Fibroblast of gingiva (primary cell): ENCODE data around the gene BAK1.
"Not testable (repeated sequence)": the region's sequence is repeated elsewhere in the genome, so short reads cannot be mapped to it uniquely, and the experiment has no call there.

Experiments
- DNase-seq: peaks from one replicate; pipeline ENCODE4 v3.0.0-alpha.2; 2011; ENCODE audit warnings: low read depth

Gene BAK1

DNA sequence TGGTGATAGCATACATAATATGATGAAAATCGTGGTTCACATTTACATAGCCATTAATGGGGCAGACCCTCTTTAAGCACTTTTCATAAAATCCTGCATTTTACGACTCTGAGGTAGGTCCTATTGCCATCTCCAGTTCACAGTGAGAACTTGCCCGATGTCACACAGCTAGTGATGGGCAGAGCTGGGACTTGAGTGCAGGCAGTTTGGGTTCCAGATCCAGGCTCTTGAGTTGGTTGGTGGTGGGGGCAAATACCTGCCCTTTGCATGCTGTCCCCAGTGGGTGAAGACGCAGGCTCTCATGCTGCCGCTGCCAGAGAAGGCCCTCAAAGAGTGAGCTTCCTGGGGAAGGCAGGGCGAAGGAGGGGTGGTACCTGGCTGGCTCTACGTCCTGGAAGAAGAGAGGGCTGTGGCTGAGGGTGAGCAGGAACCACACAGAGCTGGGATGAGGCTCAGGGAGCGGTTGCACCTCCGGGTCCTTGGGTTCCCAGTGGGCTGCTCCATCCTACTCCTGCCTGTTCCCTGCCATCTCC is 6.1 kb upstream of the BAK1 start:
- DNase-seq = no peak

- peak; percentile 39 for DNase-seq
Observed at GRCh38 chr6:33585403-33586107, 5.5 kb upstream of the BAK1 start.

DNA sequence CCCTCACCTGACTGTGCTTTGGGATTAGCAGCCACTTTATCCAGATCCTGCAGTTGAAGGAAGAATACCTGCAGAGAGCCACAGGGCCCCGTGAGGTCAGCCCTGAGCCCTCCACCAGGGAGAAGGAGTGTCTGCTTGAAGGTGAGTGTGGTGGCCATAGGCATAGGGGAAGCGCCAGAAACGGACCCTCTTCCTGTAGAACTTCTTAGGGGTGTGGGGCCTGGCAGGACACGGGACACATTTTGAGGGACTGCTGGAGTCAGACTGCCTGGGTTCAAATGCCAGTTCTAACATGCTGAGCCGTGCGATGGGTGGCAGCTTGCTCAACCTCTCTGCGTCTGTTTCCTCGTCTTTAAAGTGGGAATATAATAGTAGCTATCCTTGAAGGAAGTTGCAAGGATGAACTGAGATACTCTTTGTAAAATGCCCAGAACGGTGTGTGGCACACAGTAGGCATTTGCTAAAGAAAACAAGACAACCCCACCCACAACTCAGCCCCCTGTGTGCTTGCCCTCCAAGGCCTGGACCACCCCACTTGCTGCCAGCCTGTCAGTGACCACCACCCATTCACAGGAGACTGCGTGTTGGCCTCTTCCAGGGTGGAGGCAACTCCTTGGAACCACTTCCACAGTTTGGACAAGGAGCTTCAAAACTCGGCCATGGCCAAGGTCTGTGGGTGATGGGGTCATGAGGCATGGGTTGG is 4.8 kb upstream of the BAK1 start:
- no peak for DNase-seq

GRCh38 chr6:33583591-33584155 is 3.6 kb upstream of the BAK1 start:
- DNase-seq = no peak

DNA sequence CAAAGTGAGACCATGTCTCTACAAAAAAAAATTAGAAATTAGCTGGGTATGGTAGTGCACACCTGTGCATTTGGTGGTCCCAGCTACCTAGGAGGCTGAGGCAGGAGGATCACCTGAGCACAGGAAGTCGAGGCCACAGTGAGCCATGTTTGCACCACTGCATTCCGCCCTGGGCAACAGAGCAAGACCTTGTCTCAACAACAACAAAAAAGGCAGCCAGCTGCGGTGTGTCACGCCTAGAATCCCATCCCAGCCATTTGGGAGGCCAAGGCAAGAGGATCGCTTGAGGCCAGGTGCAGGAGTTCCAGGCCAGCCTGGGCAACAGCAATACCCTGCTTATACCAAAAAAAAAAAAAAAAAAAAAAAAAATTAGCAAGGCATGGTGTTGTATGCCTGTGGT is 1.1 kb upstream of the BAK1 start:
- no peak for DNase-seq

DNA sequence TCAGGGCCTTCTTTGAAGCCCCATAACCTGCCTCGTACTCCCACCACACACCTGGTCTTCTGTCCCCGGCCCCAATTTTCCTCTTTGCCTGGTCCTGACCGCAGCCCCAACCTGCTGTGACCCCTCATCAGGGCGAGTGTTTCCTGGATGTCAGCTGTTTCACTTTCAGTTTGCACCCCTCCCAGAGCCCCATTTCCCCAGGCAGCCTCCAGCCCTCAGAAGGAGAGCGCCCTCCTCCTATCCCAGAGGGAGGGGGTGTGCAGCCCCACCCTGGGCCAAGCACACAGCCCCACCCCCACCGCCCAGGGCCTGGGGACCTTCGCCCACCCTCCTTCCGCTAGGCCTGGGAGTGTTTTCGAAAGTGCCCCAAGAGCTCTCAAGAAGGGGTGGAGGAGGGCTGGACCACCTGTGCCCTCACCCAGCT is 1.5 kb downstream of the BAK1 start:
- DNase-seq = no peak

GRCh38 chr6:33578164-33578563 is 1.9 kb downstream of the BAK1 start:
- no peak for DNase-seq

DNA sequence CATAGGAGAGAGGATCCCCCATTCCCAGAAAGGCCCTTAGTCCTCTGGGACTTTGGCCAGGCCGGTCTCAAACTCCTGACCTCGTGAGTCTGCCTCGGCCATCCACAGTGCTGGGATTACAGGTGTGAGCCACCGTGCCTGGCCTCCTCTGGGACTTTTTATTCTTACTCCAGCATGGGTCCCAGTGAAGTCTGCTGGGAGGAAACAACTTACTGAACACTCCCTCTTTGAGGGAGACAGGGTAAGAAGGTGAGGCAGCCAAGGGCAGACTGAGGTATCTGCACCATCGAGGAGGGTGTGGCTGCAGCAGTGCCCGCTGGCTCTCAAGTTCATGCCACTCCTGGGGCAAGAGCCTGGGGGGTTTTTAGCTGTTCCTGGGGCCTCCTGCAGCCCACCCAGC is 2.4 kb downstream of the BAK1 start:
- DNase-seq = no peak

DNA sequence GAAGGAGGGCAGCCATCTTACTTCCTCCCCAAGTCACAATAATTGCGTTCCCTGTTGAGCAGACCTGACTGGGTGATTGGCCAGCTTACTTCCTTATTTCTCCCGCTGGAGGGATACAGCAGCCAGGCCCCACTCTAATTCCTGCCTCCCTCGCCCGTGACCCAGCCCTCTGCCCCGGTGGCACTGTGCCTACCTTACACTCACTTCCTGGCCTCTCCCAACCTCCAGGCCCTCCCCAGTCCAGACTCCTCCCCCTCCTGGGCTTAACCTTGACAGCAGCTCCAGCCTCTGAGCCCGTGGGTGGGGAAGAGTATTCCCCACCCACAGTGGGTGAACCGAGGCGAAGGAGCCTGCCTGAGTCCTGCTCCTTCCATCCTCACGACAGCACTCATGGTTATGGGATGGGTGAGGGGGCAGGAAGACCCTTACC is 3.0 kb downstream of the BAK1 start:
- no peak for DNase-seq

GRCh38 chr6:33576668-33577067 is 3.4 kb downstream of the BAK1 start:
- no peak for DNase-seq

- no peak for DNase-seq
Observed at GRCh38 chr6:33575211-33575610, 4.9 kb downstream of the BAK1 start.

DNA sequence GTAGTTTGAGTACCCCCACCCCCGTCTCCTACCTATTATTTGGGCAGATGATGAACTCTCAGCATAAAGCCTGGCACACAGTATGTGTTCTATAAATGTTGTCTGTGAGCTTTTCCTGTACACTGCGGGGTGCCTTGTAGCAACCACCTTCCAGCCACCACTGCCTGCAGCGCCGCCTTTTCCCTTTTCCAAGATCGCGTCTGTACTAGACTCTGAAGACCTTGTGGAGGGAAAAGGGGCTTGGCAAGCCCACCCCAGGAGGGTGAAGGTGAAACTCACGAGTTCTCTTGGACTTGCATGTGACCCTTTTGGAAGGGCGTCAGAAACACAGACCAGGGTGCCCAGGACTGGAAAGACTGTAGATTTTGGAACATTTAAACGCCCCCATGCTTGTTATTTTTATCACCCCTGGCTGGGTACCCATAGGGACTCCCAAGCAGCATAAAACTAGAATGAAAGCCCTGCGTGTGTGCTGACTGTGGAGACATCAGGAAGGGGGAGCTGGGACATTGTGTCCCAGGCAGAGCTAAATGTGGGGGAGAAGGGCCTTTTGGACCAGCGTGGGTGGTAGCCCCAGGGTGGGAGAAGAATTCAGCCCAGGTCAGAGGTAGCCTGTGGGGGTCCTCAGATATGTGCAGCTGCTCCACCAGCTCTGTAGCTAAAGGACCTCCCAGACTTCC is 8.3 kb downstream of the BAK1 start:
- no peak for DNase-seq

DNA sequence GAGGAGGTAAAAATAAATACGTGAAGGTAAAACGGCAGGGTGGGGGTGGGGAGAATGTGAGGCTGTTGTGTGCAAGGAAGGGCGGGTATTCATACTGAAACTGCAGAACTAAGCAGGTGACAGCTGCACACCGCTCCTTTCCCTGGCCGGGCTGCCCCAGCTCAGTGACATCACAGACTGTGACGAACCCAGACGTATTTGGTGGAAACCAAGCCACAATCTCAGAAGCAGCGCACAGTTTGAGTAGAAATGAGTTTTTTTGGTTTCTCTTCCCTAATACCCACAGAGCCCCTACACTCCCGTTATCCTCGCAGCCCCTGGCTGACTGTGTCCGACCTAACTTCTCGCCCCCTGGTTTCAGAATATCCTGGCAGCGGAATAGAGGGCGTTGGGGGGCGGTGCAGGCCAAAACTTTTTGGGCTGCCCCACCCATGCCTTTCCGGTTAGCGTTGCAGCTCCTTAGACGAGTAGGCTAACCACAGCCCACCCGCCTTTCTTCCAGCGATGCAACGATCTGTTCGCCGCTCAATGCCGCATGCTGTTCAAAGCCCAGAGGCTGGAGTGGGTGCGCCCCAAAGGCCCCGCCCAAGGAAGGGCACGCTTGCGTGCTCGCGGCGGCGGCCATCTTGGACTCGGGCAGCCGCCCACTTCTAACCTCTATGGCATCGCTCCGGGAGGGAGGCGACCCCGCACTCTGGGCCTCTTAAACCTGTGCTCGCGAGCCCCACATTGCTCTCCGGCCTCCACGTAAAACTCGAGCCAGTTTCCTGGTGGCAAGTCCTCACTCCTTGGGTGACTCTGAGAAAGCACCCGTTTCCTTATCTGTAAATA is 9.1 kb downstream of the BAK1 start:
- peak; percentile 56 for DNase-seq

DNA sequence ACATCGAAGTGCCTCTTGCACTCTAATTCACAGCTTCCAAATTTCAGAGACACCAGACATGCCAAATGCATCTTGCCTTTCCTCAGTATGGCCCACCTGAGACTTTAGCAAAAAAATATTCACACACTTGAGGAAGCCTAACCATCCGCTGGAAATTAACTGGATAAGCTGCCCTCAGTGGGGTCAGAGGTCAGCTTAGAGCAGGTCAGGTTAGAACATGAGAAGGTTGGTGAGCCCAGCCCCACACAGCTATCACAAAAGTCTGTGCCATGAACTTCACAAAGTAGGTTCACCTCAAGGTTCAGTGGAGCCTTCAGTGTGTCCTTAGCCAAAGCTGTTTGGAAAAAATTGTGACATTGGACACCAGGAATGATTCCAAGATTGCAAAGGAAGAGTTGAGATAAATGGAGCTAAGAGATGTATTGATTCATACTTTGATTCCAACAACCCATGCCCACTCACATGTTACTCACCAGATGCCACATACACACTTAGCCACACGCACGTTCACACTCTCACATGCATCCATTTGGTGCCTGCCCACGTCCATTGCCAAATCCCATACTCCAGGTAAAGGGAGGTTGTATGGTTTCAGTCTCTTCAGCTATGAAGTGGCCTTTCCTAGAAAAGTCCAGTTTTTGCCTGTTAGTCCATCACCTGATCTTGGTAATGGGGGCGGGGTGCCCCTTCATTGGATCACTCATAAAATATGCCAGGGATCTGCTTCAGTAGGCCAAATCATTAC is 11.1 kb downstream of the BAK1 start:
- DNase-seq = no peak

DNA sequence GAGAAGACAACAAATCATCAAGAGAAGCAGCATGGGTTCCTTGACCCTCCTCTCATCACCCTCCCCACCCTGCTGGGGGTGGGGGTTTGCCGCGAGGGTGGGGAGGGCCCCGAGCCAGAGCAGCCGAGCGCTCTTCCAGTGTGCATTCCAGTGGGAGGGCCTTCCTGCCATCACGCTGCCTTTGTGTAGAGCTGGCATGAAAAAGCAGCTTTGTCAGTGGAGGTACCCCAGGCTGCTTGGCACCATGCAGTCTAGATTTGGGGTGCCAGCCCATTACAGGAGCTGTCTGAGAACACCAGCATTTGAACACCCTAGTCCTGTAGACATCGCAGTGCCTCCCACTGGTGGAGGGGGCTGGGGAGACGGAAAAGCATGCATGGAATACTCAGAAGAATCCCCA is 12.2 kb downstream of the BAK1 start:
- DNase-seq = no peak

DNA sequence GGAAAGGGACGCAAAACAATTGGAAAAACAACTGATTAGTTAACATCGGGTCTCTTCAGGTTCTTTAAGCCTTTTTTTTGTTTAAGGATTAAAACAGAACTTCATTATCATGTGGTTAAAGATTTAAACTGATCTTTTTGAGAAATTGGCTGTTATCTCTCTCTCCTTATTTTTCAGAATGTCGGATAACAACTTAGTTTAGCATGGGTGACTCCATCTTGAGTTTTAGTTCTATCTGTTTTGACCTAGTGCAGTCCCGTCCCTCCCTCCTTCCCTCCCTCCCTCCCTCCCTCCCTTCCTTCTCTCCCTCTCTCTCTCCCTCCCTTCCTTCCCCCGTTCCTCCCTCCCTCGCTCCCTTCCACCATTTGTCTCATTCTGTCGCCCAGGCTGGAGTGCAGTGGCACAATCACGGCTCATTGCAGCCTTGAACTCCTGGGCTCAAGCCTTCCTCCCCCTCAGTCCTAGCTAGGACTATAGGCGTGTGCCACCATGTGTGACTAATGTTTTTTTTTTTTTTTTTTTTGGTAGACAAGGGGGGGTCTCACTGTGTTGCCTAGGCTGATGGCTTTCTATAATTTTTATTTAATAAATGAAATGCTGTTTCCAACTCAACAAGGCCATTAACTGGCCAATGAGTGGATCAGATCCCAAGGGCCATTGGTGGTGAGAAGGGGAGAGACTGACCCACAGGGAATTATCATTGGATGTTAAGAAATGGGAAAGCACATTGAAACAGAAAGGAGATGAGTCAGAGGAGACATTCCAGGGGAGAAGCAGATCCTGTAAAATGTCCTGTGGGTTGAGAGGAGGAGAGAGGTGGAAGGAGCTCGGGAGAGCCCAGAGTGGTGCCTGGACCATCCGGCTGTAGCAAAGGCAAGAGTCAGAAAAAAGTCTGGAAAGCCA is 13.6 kb downstream of the BAK1 start:
- peak; percentile 46 for DNase-seq

- no peak for DNase-seq
Observed at GRCh38 chr6:33558801-33559200, 21.3 kb downstream of the BAK1 start.

DNA sequence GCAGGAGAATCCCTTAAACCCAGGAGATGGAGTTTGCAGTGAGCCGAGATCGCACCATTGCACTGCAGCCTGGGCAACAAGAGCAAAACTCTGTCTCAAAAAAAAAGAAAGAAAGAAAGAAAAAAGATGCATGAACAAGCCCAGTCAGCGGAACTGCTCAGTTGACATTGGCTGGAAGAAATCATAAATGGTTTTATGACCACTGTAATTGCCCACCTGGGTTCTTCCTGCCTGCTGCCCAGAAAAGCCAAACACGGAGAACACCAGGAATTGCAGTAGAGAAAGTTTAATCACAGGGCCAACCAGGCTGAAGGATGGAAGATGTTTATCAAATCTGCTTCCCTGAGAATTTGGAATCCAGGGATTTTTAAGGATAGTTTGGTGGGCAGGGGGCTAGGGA is 22.7 kb downstream of the BAK1 start:
- DNase-seq = no peak

DNA sequence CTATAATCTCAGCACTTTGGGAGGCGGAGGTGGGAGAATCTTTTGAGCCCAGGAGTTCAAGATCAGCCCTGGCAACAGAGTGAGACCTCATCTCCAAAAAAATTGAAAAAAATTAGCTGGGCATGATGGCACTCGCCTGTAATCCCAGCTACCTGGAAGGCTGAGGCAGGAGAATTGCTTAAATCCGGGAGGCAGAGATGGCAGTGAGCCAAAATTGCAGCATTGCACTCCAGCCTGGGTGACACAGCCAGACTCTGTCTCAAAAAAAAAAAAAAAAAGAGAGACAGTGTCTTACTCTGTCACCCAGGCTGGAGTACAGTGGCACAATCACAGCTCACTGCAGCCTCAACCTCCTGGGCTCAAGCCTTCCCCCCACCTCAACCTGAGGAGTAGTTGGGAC is 27.2 kb downstream of the BAK1 start:
- DNase-seq = not testable (repeated sequence)

DNA sequence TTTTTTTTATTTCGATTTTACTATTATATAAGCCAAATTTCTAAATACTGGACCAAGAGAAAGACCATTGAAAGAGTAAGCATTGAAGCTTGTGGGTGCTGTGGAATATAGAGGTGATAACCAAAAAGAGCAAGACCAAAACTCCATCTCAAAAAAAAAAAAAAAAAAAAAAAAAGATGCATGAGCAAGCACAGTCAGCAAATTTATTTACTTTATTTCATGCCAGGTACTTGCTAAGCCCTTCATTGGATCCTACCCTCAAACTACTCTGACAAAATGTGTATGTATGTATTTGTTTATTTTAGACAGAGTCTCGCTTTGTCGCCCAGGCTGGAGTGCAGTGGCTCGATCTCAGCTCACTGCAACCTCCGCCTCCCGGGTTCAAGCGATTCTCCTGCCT is 27.8 kb downstream of the BAK1 start:
- no peak for DNase-seq
